GM12872 (cell line): Measurements from ENCODE around the gene SYNGR2.

Experiments
- CTCF ChIP-seq: IDR thresholded peaks from 3 replicates; pipeline ENCODE4 v1.5.1; 2011; ENCODE audit warnings: low read depth, mild to moderate bottlenecking, low read length, moderate library complexity; ENCODE audit not compliant: insufficient read depth

SYNGR2 gene

GRCh38 chr17:78214016-78214705 is 45.8 kb downstream of the SYNGR2 start, which contains the start of gene BIRC5:
Gene BIRC5, plus strand, starts transcription at chr17:78214253. Its CDS starts 64 bp downstream, at chr17:78214317.
- TF ChIP-seq CTCF = no peak

- no peak for TF ChIP-seq CTCF
Measured at GRCh38 chr17:78214706-78215061, 46.3 kb downstream of the SYNGR2 start.

GRCh38 chr17:78219396-78220150 is 51.2 kb downstream of the SYNGR2 start:
- TF ChIP-seq CTCF = no peak
